GM19240 (cell line): ENCODE results near the gene PTPRK.

Source experiments
- DNase-seq: peaks from one replicate; pipeline ENCODE4 v3.0.0; 2011; ENCODE audit warnings: low spot score; ENCODE audit not compliant: insufficient read length

The PTPRK gene

DNA sequence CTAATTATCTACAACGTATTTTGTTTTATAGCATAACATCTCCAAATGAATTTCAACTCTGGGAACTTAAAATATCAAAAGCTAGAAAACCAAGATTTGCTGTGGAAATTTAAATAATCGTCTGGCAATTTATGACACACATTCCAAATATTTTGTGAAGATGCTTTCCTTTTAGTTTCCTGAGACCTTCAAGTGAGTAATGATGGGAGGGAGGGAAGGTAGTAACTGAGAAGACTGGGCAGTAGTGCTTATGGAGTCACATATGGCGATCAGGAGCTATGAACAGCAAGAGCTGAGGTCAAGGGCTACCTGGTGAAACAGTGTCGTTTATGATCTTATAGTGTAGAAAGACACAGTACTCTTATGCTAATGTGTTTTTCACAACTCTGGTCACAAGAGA, 441.4 kb downstream of the PTPRK start:
- no peak for DNase-seq

DNA sequence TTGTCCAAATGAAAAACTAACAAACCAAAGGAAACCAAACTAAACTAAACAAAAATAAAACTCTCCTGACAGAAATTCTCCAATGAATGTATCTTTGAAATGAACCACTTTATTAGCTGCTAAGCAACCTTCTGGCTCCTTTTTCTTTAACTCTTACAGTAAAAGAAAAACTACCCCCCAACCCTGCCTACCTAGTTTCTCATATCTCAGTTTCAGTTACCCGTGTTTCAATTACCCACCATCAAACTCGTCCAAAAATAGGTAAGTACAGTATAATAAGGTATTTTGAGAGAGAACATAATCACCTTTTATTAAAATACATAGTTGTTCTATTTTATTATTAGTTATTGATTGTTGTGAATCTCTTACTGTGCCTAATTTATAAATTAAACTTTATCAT, 442.1 kb downstream of the PTPRK start:
- no peak for DNase-seq

- DNase-seq, result no peak
Observed at GRCh38 chr6:128076843-128077242, 443.6 kb downstream of the PTPRK start.

- no peak for DNase-seq
Observed at GRCh38 chr6:128074567-128074966, 445.8 kb downstream of the PTPRK start.

GRCh38 chr6:128073389-128073788, 447.0 kb downstream of the PTPRK start:
- DNase-seq, result no peak

- DNase-seq, result no peak
Observed at GRCh38 chr6:128071212-128071611, 449.2 kb downstream of the PTPRK start.

- no peak for DNase-seq
Observed at GRCh38 chr6:128070406-128070805, 450.0 kb downstream of the PTPRK start.

- DNase-seq, result no peak
Observed at GRCh38 chr6:128069188-128069587, 451.2 kb downstream of the PTPRK start.

GRCh38 chr6:128068119-128068479, 452.3 kb downstream of the PTPRK start:
- no peak for DNase-seq

- no peak for DNase-seq
Observed at GRCh38 chr6:128067446-128068118, 452.8 kb downstream of the PTPRK start.

- no peak for DNase-seq
Observed at GRCh38 chr6:128065072-128065471, 455.3 kb downstream of the PTPRK start.

DNA sequence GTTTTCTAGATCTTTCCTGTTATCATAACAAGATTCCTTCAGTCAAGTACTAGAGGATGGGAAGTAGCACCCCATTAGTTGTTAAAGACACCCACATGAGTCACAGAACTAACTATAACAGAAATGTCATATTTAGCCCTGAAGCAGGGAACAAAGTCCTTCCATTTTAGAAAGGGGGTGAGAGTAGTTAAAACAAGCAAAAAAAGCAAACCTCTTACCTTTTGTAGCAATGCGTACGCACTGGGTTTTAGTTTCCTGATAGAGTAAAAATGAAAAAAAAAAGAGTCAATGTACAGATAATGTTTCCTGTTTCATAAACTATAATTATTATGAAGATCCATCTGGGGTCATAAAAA, 455.9 kb downstream of the PTPRK start:
- no peak for DNase-seq

DNA sequence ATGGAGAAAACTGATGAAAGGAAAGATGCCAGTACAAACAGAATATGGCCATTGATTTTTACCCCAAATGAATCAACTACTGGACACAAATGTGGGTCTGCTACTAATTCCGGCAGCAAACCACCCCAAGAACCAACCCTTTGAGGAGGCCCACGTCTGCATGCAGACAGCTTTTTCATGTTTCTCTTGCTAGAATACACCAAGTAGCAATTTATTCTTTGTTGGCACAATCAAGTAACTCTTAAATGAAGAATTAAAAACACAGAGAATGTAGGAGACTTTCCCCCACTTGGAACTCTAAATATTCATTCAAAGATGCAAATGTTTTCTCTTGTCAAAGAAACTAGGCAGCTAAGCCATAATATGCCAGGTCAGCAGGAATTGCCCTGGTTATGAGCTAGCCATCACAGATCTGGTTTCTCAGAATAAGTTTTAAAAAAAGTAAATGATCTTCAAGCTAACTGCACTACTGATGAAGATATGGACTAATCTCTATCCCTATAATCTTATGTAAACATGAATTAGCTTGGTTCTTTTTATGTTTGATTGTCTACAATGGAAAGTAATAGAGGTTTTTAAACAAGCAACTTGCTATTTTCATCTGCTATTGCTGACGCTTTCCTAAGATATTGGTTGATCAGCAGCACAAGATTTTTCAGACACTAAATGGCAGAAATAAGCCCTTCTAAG, 456.4 kb downstream of the PTPRK start:
- no peak for DNase-seq

GRCh38 chr6:128062882-128063603, 457.4 kb downstream of the PTPRK start:
- DNase-seq, result no peak

DNA sequence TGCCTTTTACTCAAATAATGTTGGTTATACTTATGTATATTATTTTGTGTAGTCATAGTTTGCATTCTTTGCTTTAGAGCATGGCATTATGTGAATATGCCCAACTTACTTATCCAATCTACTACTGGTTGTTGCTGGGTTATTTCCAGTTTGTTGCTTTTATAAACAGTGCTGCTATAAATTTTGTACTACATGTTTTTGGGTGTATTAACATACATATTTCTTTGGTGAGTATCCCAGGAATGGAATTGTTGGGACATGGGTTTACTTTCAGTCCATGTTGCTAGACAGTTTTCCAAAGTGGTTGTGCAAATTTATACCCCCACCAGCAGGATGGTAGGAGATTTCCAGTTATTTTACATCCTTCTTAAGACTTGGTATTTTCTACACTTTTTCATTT, 462.5 kb downstream of the PTPRK start:
- no peak for DNase-seq

GRCh38 chr6:128057541-128057940, 462.9 kb downstream of the PTPRK start:
- no peak for DNase-seq

GRCh38 chr6:128053109-128053508, 467.3 kb downstream of the PTPRK start:
- DNase-seq, result no peak

- no peak for DNase-seq
Observed at GRCh38 chr6:128047989-128048388, 472.4 kb downstream of the PTPRK start.

DNA sequence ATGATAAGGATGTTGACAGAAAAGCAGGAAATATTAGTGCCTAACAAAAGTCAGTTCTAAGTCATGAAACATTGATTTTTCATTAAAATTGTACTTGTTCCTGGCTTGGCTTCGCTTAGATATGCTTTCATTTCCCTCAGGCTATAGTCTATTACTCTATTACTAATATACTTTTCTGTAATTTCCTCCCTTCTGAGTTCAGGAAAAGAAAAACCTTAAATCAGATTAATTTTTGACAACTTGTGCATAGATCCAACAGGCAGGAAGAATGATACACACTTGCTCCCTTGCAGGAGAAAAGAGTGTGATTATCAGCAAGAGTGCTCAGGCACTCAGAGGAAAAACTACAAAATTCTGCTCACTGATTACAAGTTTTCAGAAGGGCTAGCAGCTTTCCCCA, 474.4 kb downstream of the PTPRK start:
- no peak for DNase-seq

DNA sequence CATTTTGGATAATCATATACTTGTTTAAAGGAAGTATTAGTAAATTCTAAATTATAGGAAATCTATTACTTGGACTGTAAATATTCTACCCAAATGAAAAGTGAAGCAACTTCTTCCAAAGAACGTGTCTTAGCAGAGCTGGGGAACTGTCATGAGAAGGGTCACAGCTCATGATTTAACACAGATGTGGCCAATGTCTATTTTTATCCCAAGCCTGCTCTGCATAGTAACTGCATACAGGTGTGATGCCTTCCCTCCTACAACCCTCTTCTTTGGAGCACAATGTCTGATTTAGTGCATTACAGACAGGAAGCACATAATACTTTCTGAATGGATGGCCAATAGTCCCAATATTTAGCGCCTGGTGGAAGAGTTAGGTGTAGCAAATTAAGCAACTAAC, 480.9 kb downstream of the PTPRK start:
- no peak for DNase-seq

- DNase-seq, result no peak
Observed at GRCh38 chr6:128036808-128037570, 483.4 kb downstream of the PTPRK start.

GRCh38 chr6:128033156-128033555, 487.2 kb downstream of the PTPRK start:
- DNase-seq, result no peak
